ENCODE data around the gene SERHL2. TPM values are rescaled to one million over a fixed set of nuclear protein-coding genes. Genes with fewer than 3 reads are reported as not detected.

SERHL2 gene
- total RNA-seq, 2 donors from 2014 or later: 12.6 to 12.8 TPM

GRCh38 chr22:42591987-42592386 lies 38.2 kb downstream of the SERHL2 start:
- peaks cover 91% of the 10 kb centered on the region for H3K36me3 ChIP-seq (ENCODE audit: control insufficient read depth, insufficient read depth, low read length)
- Mint-ChIP-seq H3K4me3 (no peak overlapping the region), H3K36me3 (ENCODE audit: low read depth) (peaks cover 85% of the 10 kb centered on the region), H3K27ac (peak overlapping the region; percentile 35), H3K27me3 (ENCODE audit: insufficient read depth) (no peaks in the 10 kb centered on the region), H3K9me3 (no peaks in the 10 kb centered on the region), H3K4me1 (no peaks in the 10 kb centered on the region)
- H3K9ac ChIP-seq (ENCODE audit: extremely low read depth, low read length, poor library complexity, severe bottlenecking): no peak overlapping the region
- no peaks in the 10 kb centered on the region for H3K27me3 ChIP-seq (ENCODE audit: control insufficient read depth, insufficient read depth, low read length, poor library complexity, severe bottlenecking)
- H3K4me3 ChIP-seq (ENCODE audit: low read length): no peak overlapping the region
- H3K9me3 ChIP-seq (ENCODE audit: control insufficient read depth, low read length): no peaks in the 10 kb centered on the region
- 95% methylated on average over 4 to 12 of the region's 12 CpGs for WGBS, 2 experiments (ENCODE audit: insufficient coverage in 1 of 2, insufficient read length in 1 of 2)
- DNase-seq: no peak
- H3K4me1 ChIP-seq (ENCODE audit: control insufficient read depth, insufficient read depth, low read length): no peaks in the 10 kb centered on the region
- no peak overlapping the region for H3K27ac ChIP-seq (ENCODE audit: low read depth, low read length)
- TF ChIP-seq CTCF (conservative IDR thresholded peaks at IDR 0.05): no peak

GRCh38 chr22:42595434-42595833 lies 41.7 kb downstream of the SERHL2 start:
- Histone ChIP-seq H3K27me3 (ENCODE audit: control insufficient read depth, insufficient read depth, low read length, poor library complexity, severe bottlenecking) (no peaks in the 10 kb centered on the region), H3K36me3 (ENCODE audit: control insufficient read depth, insufficient read depth, low read length) (peaks cover 87% of the 10 kb centered on the region), H3K9me3 (ENCODE audit: control insufficient read depth, low read length) (no peaks in the 10 kb centered on the region), H3K4me3 (ENCODE audit: low read length) (no peak overlapping the region), H3K9ac (ENCODE audit: extremely low read depth, low read length, poor library complexity, severe bottlenecking) (no peak overlapping the region), H3K27ac (ENCODE audit: low read depth, low read length) (no peak overlapping the region), H3K4me1 (ENCODE audit: control insufficient read depth, insufficient read depth, low read length) (no peaks in the 10 kb centered on the region)
- no peak overlapping the region for H3K4me3 Mint-ChIP-seq
- H3K4me1 Mint-ChIP-seq: no peaks in the 10 kb centered on the region
- peak overlapping the region; percentile 82 for H3K27ac Mint-ChIP-seq
- peaks cover 86% of the 10 kb centered on the region for H3K36me3 Mint-ChIP-seq (ENCODE audit: low read depth)
- DNase-seq: no peak
- H3K9me3 Mint-ChIP-seq: no peaks in the 10 kb centered on the region
- H3K27me3 Mint-ChIP-seq (ENCODE audit: insufficient read depth): no peaks in the 10 kb centered on the region
- 89 to 97% methylated on average over 3 of the region's 3 CpGs for WGBS, 2 experiments (ENCODE audit: insufficient coverage in 1 of 2, insufficient read length in 1 of 2)
- no peak for TF ChIP-seq CTCF (conservative IDR thresholded peaks at IDR 0.05)

- Histone ChIP-seq H3K27ac (ENCODE audit: low read depth, low read length) (no peak overlapping the region), H3K4me1 (ENCODE audit: control insufficient read depth, insufficient read depth, low read length) (no peaks in the 10 kb centered on the region), H3K9ac (ENCODE audit: extremely low read depth, low read length, poor library complexity, severe bottlenecking) (no peak overlapping the region), H3K27me3 (ENCODE audit: control insufficient read depth, insufficient read depth, low read length, poor library complexity, severe bottlenecking) (no peaks in the 10 kb centered on the region), H3K9me3 (ENCODE audit: control insufficient read depth, low read length) (no peaks in the 10 kb centered on the region), H3K36me3 (ENCODE audit: control insufficient read depth, insufficient read depth, low read length) (peaks cover 89% of the 10 kb centered on the region), H3K4me3 (ENCODE audit: low read length) (no peak overlapping the region)
- no peaks in the 10 kb centered on the region for H3K9me3 Mint-ChIP-seq
- no peaks in the 10 kb centered on the region for H3K27me3 Mint-ChIP-seq (ENCODE audit: insufficient read depth)
- 94 to 100% methylated on average over 3 to 5 of the region's 5 CpGs for WGBS, 2 experiments (ENCODE audit: insufficient coverage in 1 of 2, insufficient read length in 1 of 2)
- peaks cover 87% of the 10 kb centered on the region for H3K36me3 Mint-ChIP-seq (ENCODE audit: low read depth)
- H3K27ac Mint-ChIP-seq: no peak overlapping the region
- no peak for DNase-seq
- no peak overlapping the region for H3K4me3 Mint-ChIP-seq
- TF ChIP-seq CTCF (conservative IDR thresholded peaks at IDR 0.05): no peak
- H3K4me1 Mint-ChIP-seq: no peaks in the 10 kb centered on the region
Observed at GRCh38 chr22:42596336-42596735, 42.6 kb downstream of the SERHL2 start.

Data from endodermal cell (in vitro differentiated cells).